GM13977 (cell line): ENCODE data around the gene RHBDL2.

ENCODE experiments used
- DNase-seq: peaks from one replicate; pipeline ENCODE4 v3.0.0; 2012; ENCODE audit warnings: low spot score
- CTCF ChIP-seq: IDR thresholded peaks from 2 replicates; pipeline ENCODE4 v1.5.1; 2012; ENCODE audit warnings: mild to moderate bottlenecking, control low read depth; ENCODE audit not compliant: insufficient read depth; ENCODE audit errors: extremely low read depth, missing control alignments
- in situ Hi-C: fragments of 300-500 bp; cut with MboI; formaldehyde crosslinking; loops from one replicate; pipeline ENCODE4 v1.12.0; 2022; ENCODE audit warnings: low sequenced_read_pairs, low pct_unique_long_range_greater_than_20kb, mixed read lengths, inconsistent platforms; ENCODE audit not compliant: unreplicated experiment

Gene RHBDL2

DNA sequence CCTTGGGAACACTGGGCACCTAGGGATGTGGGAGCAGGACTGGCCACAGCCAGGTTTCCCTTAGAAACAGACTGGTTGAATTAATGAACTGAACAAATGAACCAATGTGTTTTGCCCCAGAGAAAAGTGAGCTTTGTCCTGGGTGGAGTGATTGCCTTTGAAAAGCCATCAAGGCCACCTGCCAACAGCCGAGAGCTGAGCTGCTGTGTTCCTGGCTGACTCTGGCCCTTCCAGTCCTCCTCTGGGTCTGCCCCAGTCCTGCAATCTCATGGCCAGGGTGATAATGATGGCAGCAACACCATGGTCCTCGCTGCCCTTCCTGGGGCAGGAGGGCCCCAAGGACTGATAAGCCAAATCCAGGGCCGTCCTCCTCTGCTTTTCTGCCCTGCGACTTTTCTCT is 42.1 kb downstream of the RHBDL2 start:
- in situ Hi-C loops: no loop called here
- no peak for DNase-seq
- TF ChIP-seq CTCF: no peak

DNA sequence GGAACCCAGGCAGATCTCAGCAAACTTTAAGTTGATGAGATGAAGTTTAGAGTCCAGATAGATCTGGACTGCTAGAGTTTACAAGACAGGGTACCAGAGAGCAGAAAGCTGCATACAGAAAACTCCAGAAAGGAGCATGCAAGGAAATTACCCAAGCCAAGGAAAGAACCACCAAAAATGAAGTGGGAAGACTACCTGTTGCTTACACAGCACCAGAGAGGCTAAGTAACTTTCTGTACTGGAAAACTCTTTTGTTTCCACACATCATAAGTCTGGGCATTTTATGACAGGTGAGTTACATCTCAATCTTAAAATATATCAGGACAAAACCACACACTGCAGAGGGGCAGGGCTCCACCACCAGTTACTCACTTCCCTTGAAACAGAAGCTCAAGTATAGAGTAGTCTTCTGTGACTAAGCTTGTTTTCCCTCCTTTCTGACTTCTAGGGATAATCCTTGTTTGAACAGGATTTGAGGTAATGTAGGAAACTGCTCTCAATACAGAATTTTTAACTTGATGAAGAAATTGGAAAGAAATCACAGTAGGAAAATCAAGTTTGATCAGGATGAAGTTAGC is 42.9 kb downstream of the RHBDL2 start:
- no peak for TF ChIP-seq CTCF
- in situ Hi-C loops: no loop called here
- DNase-seq: no peak

GRCh38 chr1:38896169-38896568 is 45.5 kb downstream of the RHBDL2 start:
- no peak for TF ChIP-seq CTCF
- DNase-seq: no peak
- in situ Hi-C loops: no loop called here

- no peak for DNase-seq
- in situ Hi-C loops: no loop called here
- no peak for TF ChIP-seq CTCF
Observed at GRCh38 chr1:38892976-38893375, 48.7 kb downstream of the RHBDL2 start.

- TF ChIP-seq CTCF: no peak
- in situ Hi-C loops: no loop called here
- DNase-seq: no peak
Observed at GRCh38 chr1:38891753-38892152, 49.9 kb downstream of the RHBDL2 start.

DNA sequence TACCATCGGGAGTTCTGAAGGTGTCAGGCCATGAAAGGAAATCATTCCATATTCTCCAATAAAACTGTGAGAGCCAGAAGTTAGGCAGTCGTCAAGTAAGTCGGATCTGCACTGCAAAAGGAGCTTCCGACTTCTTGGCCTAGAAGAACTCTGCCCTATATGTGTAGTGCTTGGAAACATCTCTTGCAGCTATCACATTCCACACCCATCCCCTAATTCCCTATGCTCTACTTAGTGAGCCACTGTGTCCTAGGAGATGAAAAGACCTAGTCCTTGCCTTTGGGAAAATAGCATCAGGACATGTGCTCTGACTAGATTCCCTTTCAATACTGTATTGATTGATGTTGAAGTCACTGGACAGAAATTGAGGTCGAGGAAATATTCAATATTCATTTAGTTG is 52.0 kb downstream of the RHBDL2 start:
- TF ChIP-seq CTCF: no peak
- in situ Hi-C loops: no loop called here
- DNase-seq: no peak
